ENCODE results near the gene KIAA1328. TPM values are rescaled to one million over a fixed set of nuclear protein-coding genes. Genes with fewer than 3 reads are reported as not detected.

KIAA1328 gene
- total RNA-seq: 6.9 and 18.1 TPM in 2 replicates

DNA sequence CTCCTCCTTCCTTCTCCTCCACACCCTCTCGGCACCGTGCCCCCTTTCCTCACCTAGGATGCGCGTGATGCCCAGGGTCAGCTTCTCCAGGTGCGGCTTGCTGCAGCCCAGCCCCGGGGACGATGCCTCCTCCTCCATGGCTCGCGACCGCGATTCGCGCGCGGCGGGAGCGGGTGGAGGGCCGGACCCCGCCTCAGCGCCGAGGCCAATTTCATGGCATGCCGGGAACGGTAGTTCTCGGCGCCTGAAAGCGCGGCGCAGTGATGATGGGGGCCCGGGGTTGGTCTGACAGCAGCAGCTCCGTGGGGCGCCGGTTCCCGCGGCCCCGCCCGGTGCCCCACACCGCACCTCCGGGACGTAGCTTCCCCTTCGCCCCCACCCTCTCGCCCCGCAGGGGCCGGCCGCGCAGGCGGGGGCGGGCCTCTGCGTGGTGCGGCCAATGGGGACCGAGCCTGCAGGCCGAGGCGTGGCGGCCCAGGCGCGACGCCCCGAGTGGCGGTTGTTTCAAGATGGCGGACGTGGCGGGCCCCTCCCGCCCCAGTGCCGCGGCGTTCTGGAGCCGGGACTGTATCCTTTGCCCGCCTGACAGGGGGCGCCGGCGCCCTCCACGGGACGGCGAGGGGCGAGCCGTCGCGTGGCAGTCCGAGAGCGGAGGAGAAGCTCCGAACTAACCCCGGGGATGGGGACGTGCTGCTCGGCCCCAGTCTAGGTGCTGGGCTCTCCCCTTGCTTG lies at the start of gene KIAA1328, which contains the start of gene TPGS2:
Gene KIAA1328 (plus strand): TSS at position 498 of the 732 bp plus-strand sequence. CDS start 12 bp downstream, at position 510.
Gene TPGS2 (minus strand): TSS at position 373 of the 732 bp plus-strand sequence. CDS start 235 bp downstream, at position 138.

Other genes with a start within 250 kb of the KIAA1328 start
- 73.4 and 226 TPM in 2 replicates for gene TPGS2, start 125 bp upstream of the KIAA1328 start, total RNA-seq